GM12872 (cell line): Measurements from ENCODE around the gene UBN1.

Source experiments
- TF ChIP-seq, protein P1 (sequence below): IDR thresholded peaks from 3 replicates; pipeline ENCODE4 v1.5.1; 2011; ENCODE audit warnings: low read depth, mild to moderate bottlenecking, low read length, moderate library complexity; ENCODE audit not compliant: insufficient read depth

Gene UBN1

DNA sequence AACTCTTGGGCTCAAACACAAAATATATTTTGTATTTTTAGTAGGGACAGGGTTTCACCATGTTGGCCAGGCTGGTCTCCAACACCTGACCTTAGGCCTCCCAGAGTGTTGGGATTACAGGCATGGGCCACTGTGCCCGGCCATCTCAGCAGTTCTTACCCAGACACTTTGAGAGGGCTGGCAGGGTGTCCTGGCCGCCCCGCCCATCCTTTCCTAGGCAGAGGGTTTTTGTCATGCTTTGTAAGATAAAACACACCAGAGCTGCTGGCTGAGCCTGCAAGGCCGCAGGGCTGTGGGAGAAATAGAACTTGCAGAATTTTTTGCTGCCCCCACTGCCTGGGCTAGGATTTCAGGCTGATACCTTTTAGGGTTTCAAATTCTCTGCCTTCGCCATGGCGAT is 80.9 kb downstream of the UBN1 start:
- TF ChIP-seq, protein P1, sequence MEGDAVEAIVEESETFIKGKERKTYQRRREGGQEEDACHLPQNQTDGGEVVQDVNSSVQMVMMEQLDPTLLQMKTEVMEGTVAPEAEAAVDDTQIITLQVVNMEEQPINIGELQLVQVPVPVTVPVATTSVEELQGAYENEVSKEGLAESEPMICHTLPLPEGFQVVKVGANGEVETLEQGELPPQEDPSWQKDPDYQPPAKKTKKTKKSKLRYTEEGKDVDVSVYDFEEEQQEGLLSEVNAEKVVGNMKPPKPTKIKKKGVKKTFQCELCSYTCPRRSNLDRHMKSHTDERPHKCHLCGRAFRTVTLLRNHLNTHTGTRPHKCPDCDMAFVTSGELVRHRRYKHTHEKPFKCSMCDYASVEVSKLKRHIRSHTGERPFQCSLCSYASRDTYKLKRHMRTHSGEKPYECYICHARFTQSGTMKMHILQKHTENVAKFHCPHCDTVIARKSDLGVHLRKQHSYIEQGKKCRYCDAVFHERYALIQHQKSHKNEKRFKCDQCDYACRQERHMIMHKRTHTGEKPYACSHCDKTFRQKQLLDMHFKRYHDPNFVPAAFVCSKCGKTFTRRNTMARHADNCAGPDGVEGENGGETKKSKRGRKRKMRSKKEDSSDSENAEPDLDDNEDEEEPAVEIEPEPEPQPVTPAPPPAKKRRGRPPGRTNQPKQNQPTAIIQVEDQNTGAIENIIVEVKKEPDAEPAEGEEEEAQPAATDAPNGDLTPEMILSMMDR: no peak

DNA sequence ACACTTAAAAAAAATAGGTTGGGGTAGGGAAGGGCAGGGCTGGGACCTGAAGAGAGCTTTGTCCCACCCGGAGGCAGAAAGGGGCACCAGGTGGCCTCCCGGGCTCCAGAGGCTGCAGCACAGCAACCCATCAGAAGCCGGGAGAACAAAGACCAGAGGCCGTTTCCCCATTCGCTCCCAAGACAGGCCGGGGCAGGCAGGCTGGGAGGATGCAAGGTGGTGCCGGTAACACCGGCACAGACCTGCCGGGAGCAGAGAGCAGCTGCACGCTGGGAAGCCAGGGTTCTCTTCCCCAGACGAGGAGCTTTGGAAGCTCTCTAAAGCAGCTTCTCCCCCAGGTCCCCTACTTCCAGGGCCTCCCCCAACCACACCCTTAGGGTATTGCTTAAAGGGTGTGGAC is 84.1 kb downstream of the UBN1 start:
- TF ChIP-seq, protein P1: no peak
